HG03432 (cell line): ENCODE measurements around the gene PRRC2B.
"Not testable (repeated sequence)": the region's sequence is repeated elsewhere in the genome, so short reads cannot be mapped to it uniquely, and the experiment has no call there.

ENCODE experiments used
- ATAC-seq: cut with Tn5 transposase; IDR thresholded peaks from one replicate; pipeline ENCODE4 v1.9.1; 2021; ENCODE audit warnings: mild to moderate bottlenecking, moderate library complexity; ENCODE audit not compliant: unreplicated experiment

PRRC2B gene

DNA sequence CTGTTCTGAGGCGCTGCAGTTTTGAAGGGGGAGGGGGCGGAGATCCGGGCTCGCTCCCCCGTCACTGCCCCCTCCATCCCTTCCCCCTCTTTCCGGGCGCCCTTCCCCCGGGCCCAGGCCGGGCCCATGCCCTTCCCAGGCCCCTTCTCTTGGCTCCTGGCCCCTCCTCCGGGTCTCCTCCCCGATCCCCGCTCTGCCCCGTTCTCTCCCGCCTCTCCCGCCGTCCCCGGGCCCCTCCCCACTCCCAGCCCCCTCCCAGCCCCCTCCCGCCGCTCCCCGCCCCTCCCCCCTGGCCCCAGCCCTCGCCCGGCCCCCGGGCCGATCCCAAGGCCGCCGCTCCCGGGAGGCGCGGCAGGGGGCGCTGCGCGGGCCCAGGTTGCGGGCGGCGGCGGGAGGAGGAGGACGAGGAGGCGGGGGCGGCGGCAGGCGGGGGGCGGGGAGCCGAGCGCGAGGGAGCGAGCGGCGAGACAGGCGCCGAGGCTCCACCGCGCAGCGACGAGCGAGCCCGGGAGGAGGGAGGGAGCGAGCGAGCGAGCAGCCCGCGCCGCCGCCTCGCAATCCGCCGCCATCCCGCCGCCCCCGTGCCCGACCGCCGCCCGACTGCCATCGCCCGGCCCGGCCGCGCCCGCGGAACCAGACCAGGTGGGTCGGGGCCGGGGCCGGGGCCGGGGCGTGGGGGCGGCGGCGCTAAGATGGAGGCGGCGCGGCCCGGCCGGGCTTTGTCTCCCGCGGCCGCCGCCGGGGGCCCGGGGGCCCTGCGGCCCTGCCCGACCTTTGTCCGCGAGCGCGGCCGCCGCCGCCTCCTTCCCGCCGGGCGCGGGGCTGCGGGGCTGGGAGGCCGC is at the start of gene PRRC2B:
TSS of gene PRRC2B (plus strand) at position 465 of the 842 bp plus-strand sequence. CDS start 36,059 bp downstream, outside the sequence.
- peak; percentile 60 for ATAC-seq

DNA sequence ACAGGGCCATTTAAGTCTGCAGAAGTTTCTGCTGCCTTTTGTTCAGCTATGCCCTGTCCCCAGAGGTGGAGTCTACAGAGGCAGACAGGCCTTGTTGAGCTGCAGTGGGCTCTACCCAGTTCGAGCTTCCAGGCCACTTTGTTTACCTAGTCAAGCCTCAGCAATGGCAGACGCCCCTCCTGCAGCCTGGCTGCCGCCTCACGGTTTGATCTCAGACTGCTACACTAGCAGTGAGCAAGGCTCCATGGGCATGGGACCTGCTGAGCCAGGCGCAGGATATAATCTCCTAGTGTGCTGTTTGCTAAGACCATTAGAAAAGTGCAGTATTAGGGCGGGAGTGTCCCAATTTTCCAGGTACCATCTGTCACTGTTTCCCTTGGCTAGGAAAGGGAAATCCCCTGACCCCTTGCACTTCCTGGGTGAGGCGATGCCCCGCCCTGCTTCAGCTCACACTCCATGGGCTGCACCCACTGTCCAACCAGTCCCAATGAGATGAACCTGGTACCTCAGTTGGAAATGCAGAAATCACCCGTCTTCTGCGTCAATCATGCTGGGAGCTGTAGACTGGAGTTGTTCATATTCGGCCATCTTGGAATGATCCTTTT is 48.9 kb upstream of the PRRC2B start:
- ATAC-seq: not testable (repeated sequence)

DNA sequence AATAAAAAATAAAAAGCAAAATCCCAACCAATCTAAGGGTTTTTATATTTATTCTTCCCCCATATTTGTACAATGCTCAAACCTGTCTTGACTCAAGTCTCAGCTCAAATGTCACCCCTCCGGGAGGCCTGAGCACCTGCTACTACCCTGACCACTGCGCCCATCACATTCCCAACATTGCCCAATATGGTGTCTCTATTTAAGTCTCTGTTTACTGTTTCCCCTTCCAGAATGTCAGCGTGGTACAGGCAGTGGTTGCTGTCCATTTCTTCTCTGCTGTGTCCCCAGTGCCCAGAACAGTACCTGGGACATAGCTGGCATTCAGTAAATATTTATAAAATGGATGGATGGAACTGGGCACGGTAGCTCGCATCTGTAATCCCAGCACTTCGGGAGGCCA is 47.3 kb upstream of the PRRC2B start:
- no peak for ATAC-seq

GRCh38 chr9:131347376-131348020 is 46.4 kb upstream of the PRRC2B start:
- no peak for ATAC-seq

DNA sequence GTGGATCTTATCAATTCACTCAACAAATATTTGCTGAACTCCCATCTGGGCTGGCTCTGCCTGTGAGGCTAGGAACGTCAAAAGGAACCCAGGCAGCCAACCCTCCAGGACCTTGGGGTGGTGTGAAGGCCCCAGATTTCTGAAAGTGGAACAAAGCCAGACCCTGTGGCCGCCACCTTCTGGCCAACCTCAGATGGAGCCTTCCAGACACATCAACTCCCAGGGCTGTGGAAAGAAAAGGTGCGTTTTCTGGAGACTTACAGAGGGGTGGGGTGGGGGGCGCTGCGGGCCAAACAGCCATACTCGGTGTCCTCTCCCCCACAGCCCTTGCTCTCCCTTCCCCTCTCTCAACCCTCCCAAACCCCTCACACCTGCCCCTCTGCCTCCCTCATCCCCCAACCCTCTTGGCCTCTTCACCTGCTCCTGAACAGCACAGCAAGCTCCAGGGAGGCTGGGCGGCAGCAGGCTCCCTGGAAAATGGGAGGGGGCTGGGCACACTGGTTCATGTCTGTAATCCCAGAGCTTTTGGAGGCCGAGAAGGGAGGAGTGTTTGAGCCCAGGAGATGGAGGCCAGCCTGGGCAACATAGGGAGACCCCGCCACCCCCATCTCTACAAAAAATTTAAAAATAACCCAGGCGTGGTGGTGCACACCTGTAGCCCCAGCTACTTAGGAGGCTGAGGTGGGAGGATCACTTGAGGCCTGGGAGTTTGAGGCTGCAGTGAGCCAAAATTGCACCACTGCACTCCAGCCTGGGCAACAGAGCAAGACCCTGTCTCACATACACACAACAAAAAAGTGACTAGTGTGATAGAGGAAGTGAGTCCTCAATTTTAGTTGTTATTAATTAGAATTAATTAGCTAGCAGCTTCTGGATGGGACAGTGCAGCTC is 45.0 kb upstream of the PRRC2B start:
- ATAC-seq: no peak

DNA sequence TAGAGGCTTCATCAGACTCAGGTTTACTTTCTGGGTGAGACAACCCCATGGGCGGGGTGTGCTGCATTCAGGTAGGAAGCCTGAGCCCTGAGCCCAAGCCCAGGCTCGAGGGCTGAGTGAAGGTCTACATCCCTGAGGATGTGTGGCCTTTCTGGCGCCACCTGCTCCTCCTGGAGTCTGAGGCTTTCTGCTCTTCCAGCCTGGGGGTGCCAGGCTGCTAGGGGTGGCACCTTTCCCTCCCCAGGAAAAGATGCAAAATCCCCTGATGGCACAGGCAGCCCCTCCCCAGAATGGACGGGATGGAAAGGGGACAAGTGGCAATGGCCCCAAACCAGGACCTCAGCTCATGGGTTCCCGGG is 44.4 kb upstream of the PRRC2B start:
- no peak for ATAC-seq

GRCh38 chr9:131349881-131350563 is 43.9 kb upstream of the PRRC2B start:
- peak; percentile 55 for ATAC-seq

- not testable (repeated sequence) for ATAC-seq
Observed at GRCh38 chr9:131356479-131356878, 37.4 kb upstream of the PRRC2B start.

DNA sequence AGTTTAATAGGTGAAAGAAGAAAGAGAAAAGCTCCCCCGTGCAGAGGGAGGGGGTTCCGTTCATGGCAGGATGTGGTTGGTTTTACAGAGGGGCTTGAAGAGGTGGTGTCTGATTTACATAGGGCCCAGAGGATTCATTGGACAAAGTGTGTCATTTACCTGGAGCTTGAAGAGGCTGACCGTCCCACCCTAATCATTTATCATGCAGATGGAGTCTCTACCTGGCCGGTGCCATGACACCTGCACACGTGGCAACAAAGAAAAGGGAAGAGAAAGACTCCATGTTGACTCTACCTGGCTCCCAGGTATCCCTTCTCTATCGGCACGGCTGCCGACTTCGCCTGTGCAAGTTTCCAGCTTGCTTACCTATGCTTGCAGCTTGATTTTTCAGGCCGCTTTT is 35.3 kb upstream of the PRRC2B start:
- ATAC-seq: no peak

GRCh38 chr9:131361202-131361833 is 32.6 kb upstream of the PRRC2B start:
- no peak for ATAC-seq

- ATAC-seq: no peak
Observed at GRCh38 chr9:131365546-131365945, 28.3 kb upstream of the PRRC2B start.

DNA sequence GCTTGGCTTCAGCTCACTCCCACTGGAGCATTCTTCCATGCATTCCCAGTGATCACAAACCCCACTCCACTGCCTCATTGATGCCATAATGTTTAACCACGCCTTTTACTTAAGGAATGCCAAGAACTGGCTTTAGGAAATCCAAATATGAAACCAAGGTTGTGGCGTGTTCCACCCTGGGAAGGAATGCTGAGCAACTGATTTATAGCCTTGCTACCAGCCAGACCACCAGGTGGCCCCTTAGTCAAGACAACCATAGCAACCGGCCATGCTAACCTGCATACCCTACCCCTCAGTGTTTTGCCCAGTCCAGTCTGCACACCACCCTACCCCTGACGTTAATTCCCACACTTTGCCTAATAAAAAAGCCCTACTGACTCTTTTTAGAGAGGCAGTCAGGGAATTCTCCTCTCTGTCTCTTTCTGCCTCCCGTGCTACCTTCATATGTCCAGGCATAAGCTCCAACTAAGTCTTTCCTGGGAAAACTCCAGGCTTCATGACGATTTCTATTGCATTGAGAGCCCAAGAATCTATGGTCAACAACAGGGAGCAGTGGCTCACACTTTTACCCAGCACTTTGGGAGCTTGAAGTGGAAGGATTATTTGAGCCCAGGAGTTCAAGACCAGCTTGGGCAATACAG is 27.0 kb upstream of the PRRC2B start:
- no peak for ATAC-seq

DNA sequence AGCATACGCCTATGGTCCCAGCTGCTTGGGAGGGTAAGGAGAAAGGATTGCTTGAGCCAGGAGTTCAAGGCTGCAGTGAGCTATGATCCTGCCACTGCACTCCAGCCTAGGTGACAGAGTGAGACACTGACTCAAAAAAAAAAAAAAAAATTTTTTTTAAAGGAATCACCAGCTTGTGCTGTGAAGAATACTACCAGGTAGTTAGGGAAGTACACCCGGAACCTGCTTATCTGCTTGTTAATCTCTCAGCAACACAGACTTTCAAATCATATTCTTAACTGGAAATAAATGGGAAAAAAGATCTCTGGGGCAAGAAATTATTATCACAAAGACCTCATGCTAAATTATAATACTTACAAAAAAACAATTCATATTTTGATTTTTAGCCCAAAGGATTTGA is 26.4 kb upstream of the PRRC2B start:
- ATAC-seq: no peak

GRCh38 chr9:131370638-131371037 is 23.2 kb upstream of the PRRC2B start:
- no peak for ATAC-seq

DNA sequence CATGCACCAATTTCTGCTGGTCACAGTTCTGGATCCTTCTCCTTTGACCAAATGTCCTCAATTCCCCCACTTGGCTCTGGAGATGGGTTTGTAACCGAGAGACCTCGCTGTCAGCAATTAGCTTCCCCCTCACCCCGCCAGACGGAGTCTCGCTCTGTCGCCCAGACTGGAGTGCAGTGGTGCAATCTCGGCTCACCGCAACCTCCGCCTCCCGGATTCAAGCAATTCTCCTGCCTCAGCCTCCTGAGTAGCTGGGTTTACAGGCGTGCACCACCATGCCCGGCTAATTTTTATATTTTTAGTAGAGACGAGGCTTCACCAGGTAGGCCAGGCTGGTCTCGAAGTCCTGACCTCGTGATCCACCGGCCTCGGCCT is 21.3 kb upstream of the PRRC2B start:
- not testable (repeated sequence) for ATAC-seq

DNA sequence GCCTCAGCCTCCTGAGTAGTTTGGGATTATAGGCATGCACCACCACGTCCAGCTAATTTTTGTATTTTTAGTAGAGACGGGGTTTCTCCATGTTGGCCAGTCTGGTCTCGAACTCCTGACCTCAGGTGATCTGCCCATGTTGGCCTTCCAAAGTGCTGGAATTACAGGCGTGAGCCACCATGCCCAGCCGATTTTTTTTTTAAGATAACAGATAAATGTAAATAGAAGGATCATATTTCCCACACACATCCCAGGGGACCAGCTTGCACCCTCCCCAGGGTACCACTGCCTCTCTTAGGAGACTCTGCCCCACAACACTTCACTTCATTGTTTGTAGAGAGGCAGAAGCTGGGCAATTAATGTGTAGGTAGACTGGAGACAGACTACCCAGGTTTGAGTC is 19.2 kb upstream of the PRRC2B start:
- not testable (repeated sequence) for ATAC-seq

GRCh38 chr9:131379056-131379455 is 14.8 kb upstream of the PRRC2B start:
- no peak for ATAC-seq

DNA sequence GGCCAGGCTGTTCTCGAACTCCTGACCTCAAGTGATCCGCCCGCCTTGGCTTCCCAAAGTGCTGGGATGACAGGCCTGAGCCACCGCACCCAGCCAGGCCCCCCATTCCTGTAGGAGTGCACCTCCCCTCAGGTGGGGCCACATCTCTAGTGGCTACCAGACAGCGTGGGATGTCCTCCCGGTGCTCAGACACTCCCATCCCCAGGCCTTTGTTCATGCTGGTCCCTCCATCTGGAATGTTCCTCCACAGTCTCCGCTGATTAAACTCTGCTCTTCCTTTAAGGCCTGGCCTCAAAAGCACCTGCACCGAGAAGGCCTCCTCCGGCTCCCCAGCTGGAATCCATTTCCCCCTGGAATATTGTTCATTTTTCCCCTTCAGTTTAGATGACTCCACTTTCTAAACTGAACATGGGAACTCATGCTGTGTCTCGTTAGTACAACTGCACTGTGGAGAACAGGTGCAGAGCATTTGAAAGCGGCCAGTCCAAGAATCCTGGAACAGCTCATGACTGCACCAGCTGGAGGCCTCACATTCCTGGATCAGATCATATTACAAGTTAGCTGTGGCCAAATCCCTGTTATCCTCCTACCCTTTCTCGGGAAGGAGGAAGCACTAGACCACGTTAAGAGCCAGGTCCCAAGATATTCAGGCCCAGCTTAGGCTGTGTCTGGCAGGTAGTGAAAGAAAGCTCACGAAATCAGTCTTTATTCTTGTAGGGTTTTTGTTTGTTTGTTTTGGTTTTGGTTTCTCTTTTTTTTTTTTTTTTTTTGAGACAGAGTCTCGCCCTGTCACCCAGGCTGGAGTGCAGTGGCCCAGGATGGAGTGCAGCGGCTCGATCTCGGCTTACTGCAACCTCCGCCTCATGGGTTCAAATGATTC is 10.8 kb upstream of the PRRC2B start:
- no peak for ATAC-seq

GRCh38 chr9:131385296-131385695 is 8.6 kb upstream of the PRRC2B start:
- no peak for ATAC-seq
